Heart left ventricle (tissue), 16 donors: Measurements from ENCODE around the gene HS3ST5. TPM values are rescaled to one million over a fixed set of nuclear protein-coding genes. Genes with fewer than 3 reads are reported as not detected.

ENCODE experiments used
- ATAC-seq, 4 donors: fragments of 200-7000 bp; cut with Tn5 transposase; one replicate each; pipeline ENCODE4 v1.9.1; 2020 to 2022; ENCODE audit warnings: moderate library complexity in 4 of 4, mild to moderate bottlenecking in 3 of 4, moderate number of reproducible peaks in 1 of 4
- DNase-seq, 5 donors: peaks; one replicate each; pipeline ENCODE4 v3.0.0-alpha.2; 2020
- H3K27ac ChIP-seq, 12 donors: fragments of 200-600 bp; sonication (generic) in 4 of 12; one replicate each; pipeline versions ENCODE4 v1.5.0 to v1.8.0; 2016 to 2022; ENCODE audit warnings: mild to moderate bottlenecking in 2 of 12
- H3K27me3 ChIP-seq, 9 donors: fragments of 200-600 bp; sonication (generic) in 2 of 9; one replicate each; pipeline versions ENCODE4 v1.5.1 to v1.8.0; 2016 to 2022; ENCODE audit warnings: mild to moderate bottlenecking in 3 of 9
- H3K36me3 ChIP-seq, 9 donors: fragments of 200-600 bp; sonication (generic) in 2 of 9; one replicate each; pipeline versions ENCODE4 v1.5.0 to v1.8.0; 2018 to 2022; ENCODE audit warnings: mild to moderate bottlenecking in 2 of 9
- H3K4me1 ChIP-seq, 12 donors: fragments of 200-600 bp; sonication (generic) in 4 of 12; one replicate each; pipeline versions ENCODE4 v1.5.0 to v1.8.0; 2016 to 2022; ENCODE audit warnings: mild to moderate bottlenecking in 3 of 12
- H3K4me3 ChIP-seq, 12 donors: fragments of 200-600 bp; sonication (generic) in 4 of 12; one replicate each; pipeline versions ENCODE4 v1.5.0 to v1.8.0; 2017 to 2022; ENCODE audit warnings: mild to moderate bottlenecking in 9 of 12, moderate library complexity in 4 of 12
- H3K9me3 ChIP-seq, 12 donors: fragments of 200-600 bp; sonication (generic) in 4 of 12; one replicate each; pipeline versions ENCODE4 v1.5.0 to v1.8.0; 2016 to 2022; ENCODE audit warnings: mild to moderate bottlenecking in 1 of 12
- CTCF ChIP-seq, 12 donors: fragments of 200-600 bp; sonication (generic) in 4 of 12; IDR thresholded peaks; one replicate each; pipeline versions ENCODE4 v1.5.0 to v1.8.0; 2018 to 2022; ENCODE audit warnings: antibody characterized with exemption in 12 of 12, mild to moderate bottlenecking in 5 of 12
- POLR2A ChIP-seq, 2 donors: fragments of 450-650 bp; IDR thresholded peaks; one replicate each; pipeline ENCODE4 v1.6.1; 2017; ENCODE audit warnings: antibody characterized with exemption in 2 of 2, mild to moderate bottlenecking in 2 of 2, moderate library complexity in 2 of 2
- WGBS, 4 donors: extraction: QIAGEN DNeasy Blood & Tissue Kit in 2 of 4; methylation state at CpG; one replicate each; pipeline versions ENCODE4 v1.1.5 to v1.1.7; 2013 to 2018; 5-methylcytosine and 5-hydroxymethylcytosine counted together
- intact Hi-C, 10 donors: fragments of 100-400 bp; cut with DNase I; formaldehyde crosslinking; loops; one replicate each; pipeline versions ENCODE4 v1.11.1 to v1.14.2; 2022
- polyA plus RNA-seq, 2 donors: library from polyadenylated mRNA; stranded (reverse); fragments of 200-250 nt; gene quantifications; one replicate each; pipeline ENCODE4 v1.2.3, GENCODE V29; 2013
- total RNA-seq, 9 donors: library from RNA; depleted of rRNA in 2 of 9; stranded (reverse); fragments of >200 nt in 2 of 9; fragmentation: NEBNext Ultra II Directional in 3 of 9; extraction: Animal tissue kit (Norgen Biotek cat#: 25700) in 3 of 9; gene quantifications; one replicate each; pipeline versions ENCODE4 v1.1.0 to v1.2.4, GENCODE V29; 2016 to 2023
- donor health status: ischemic (EF 13 %, LVEDD 7.1; RV severe dilation, severe dysfunction).
- donor health status: healthy with polysubstance abuse.
- donor health status: DM: no; HTN: yes; CAD: no.
- donor health status: DM: no; HTN: no; CAD: no.
- donor health status: ischemic (EF 25% LVEDD 6.9; RV normal size, moderate dysfunction).
- donor health status: ischemic (EF 25% LVEDD 5.7; RV mildly dilated, moderate dysfunction).
- donor health status: healthy.
- donor health status: DM: yes; HTN: yes; CAD: no.
- donor health status: ischemic (EF 35%, LVEDD 5.7; RV mildly dilated, moderate dysfunction).
- donor health status: nonischemic (EF 11% LVEDD 7.7; RV severe dilation, severe dysfunction).
- donor health status: DM: yes; HTN: yes; CAD: no.
- donor health status: PGD.
- donor health status: ischemic (EF 29% LVEDD 5.4; RV normal size, mild dysfunction).
- donor health status: nonischemic (EF 23%, LVEDD 6.1; RV moderate dilation, normal function).

The HS3ST5 gene
- total and polyA plus RNA-seq, 11 donors = not detected

GRCh38 chr6:114159727-114160126 is 183.1 kb downstream of the HS3ST5 start:
- ATAC-seq (no peak), DNase-seq (no peak)
- H3K27ac ChIP-seq = no peak overlapping the region
- H3K27me3 ChIP-seq = no peaks in the 10 kb centered on the region
- no peak for TF ChIP-seq CTCF (IDR thresholded peaks at IDR 0.05)
- TF ChIP-seq POLR2A (IDR thresholded peaks at IDR 0.05) = no peak
- H3K4me1 ChIP-seq = no peaks in the 10 kb centered on the region
- H3K9me3 ChIP-seq = no peaks in the 10 kb centered on the region
- intact Hi-C loops = no loop called here
- H3K36me3 ChIP-seq = no peaks in the 10 kb centered on the region
- H3K4me3 ChIP-seq = no peak overlapping the region

- H3K27me3 ChIP-seq = no peaks in the 10 kb centered on the region
- DNase-seq = no peak
- H3K9me3 ChIP-seq = no peaks in the 10 kb centered on the region
- H3K4me1 ChIP-seq = no peaks in the 10 kb centered on the region
- no peak overlapping the region for H3K4me3 ChIP-seq
- 80 to 91% (median 88%) methylated on average over 2 of the region's 2 CpGs for WGBS, 4 donors
- no peak for ATAC-seq
- no peak overlapping the region for H3K27ac ChIP-seq
- no peaks in the 10 kb centered on the region for H3K36me3 ChIP-seq
- intact Hi-C loops = no loop called here
- TF ChIP-seq POLR2A (IDR thresholded peaks at IDR 0.05) (no peak), CTCF (IDR thresholded peaks at IDR 0.05) (no peak)
Measured at GRCh38 chr6:114158838-114159694, 183.8 kb downstream of the HS3ST5 start.

- Histone ChIP-seq H3K36me3 (no peaks in the 10 kb centered on the region), H3K27me3 (no peaks in the 10 kb centered on the region), H3K4me3 (no peak overlapping the region), H3K4me1 (no peaks in the 10 kb centered on the region), H3K9me3 (no peaks in the 10 kb centered on the region), H3K27ac (no peak overlapping the region)
- no peak for ATAC-seq
- intact Hi-C loops = no loop called here
- no peak for DNase-seq
- WGBS, 4 donors = 47 to 84% (median 83%) methylated on average over 1 of the region's 1 CpG
- no peak for TF ChIP-seq POLR2A (IDR thresholded peaks at IDR 0.05)
Measured at GRCh38 chr6:114158411-114158810, 184.4 kb downstream of the HS3ST5 start.

GRCh38 chr6:114157848-114158247 is 185.0 kb downstream of the HS3ST5 start:
- 31 to 43% (median 41%) methylated on average over 2 of the region's 2 CpGs for WGBS, 4 donors
- no peak for ATAC-seq
- no peaks in the 10 kb centered on the region for H3K9me3 ChIP-seq

More at GRCh38 chr6:114157848-114158247, 185.0 kb downstream of the HS3ST5 start:
- TF ChIP-seq POLR2A (IDR thresholded peaks at IDR 0.05) (no peak), CTCF (IDR thresholded peaks at IDR 0.05) (no peak)
- no peak for DNase-seq
- no peaks in the 10 kb centered on the region for H3K27me3 ChIP-seq
- H3K4me3 ChIP-seq = no peak overlapping the region
- no peak overlapping the region for H3K27ac ChIP-seq
- intact Hi-C loops = no loop called here
- H3K36me3 ChIP-seq = no peaks in the 10 kb centered on the region
- no peaks in the 10 kb centered on the region for H3K4me1 ChIP-seq
